ENCODE data around the gene GP1BA. TPM values are rescaled to one million over a fixed set of nuclear protein-coding genes. Genes with fewer than 3 reads are reported as not detected.

The GP1BA gene
- total and polyA plus RNA-seq, 10 of the 15 experiments (the other 5 are each of a cell fraction or from before 2014, with no cell fraction given): 0.04 to 0.67 (median 0.28) TPM; not detected in 1

DNA sequence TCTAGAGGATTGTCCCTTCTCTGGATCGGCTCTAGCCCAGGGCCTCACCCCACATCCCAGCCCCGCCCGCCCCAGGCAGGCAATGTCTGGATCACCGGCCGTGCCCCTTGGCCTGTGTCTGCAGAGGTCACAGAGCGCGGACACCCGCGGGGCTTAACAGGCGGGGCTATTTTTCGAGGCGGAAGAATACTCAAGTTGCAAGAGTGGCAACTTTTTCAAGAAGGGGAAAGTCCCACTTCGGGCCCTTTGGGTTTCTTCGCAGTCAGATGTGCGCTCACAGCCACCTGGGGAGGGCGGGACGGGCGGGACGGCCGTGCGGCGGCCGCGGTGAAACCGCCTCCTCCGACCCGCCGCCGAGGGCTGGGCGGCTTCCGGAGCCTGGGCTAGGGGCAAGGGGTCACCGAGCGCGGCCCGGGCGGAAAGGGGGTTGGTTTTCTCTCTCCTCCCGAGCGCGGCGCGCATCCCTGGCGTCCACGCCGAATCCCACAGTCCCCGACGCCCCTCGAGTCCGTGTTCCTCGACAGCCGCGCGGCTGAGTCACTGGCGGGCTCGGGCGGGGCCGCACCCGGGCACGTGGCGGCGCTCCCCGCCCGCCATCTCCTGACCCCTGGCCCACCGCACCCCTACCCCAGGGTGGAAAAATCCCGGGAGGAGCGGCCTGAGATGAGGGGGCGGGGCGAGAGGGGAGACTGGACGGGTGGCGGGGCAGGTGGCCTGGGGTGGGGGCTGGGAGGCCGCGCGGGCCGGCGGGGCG, 17.4 kb downstream of the GP1BA start (continued):
- TF ChIP-seq IKZF1 (conservative IDR thresholded peaks at IDR 0.05): peak; percentile 93
- TF ChIP-seq BHLHE40 (IDR thresholded peaks at IDR 0.05; ENCODE audit: borderline replicate concordance in 1 of 2, low read depth in 2 of 2, low read length in 1 of 2): peak; percentile 41 to 88; a peak in 3 of 4 replicates
- TF ChIP-seq, protein P1, sequence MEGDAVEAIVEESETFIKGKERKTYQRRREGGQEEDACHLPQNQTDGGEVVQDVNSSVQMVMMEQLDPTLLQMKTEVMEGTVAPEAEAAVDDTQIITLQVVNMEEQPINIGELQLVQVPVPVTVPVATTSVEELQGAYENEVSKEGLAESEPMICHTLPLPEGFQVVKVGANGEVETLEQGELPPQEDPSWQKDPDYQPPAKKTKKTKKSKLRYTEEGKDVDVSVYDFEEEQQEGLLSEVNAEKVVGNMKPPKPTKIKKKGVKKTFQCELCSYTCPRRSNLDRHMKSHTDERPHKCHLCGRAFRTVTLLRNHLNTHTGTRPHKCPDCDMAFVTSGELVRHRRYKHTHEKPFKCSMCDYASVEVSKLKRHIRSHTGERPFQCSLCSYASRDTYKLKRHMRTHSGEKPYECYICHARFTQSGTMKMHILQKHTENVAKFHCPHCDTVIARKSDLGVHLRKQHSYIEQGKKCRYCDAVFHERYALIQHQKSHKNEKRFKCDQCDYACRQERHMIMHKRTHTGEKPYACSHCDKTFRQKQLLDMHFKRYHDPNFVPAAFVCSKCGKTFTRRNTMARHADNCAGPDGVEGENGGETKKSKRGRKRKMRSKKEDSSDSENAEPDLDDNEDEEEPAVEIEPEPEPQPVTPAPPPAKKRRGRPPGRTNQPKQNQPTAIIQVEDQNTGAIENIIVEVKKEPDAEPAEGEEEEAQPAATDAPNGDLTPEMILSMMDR (IDR thresholded peaks at IDR 0.05 in 2 of 3, conservative IDR thresholded peaks at IDR 0.05 in 1 of 3; ENCODE audit: control insufficient read depth in 2 of 3, extremely low read depth in 1 of 3, insufficient read depth in 1 of 3, low read depth in 3 of 3, low read length in 3 of 3): no peak
- no peak for TF ChIP-seq HDAC6 (IDR thresholded peaks at IDR 0.05; ENCODE audit: unreplicated experiment)
- TF ChIP-seq ZNF384 (IDR thresholded peaks at IDR 0.05; ENCODE audit: borderline replicate concordance, low read depth, low read length): peak; percentile 72; the same call in 1 of the 2 replicates

DNA sequence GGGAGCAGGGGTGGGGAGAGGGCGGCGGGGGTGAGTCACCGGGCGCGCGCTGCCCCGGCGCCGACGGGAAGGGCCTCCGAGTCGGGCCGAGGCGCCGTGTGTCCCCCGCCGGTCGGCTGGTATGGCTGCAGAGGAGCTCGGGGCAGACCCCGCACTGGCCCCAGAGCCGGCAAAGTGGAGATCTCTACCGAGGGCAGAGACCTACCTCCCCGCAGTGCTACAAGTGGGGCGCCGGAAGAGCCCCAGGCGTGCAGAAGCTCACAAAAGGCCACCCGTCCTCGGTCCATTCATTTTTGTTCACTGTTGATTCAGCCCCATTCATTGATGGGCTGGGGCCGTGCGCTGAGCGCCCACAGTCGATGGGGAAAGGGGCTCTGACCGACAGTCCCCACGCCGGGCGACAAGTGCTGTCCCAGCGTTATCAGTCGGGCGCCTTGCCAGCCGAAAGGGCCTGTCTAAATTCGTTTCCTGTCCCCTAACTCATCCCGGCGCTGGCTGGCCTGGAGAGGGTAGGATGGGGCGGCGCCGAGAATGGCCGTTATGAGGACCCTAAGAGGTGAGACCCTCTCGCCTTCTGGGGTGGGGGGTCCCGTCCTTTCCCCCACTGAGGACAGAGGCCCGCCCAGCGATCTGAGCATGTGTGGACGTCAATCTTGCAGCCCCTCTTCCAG, 18.1 kb downstream of the GP1BA start:
- peak overlapping the region; percentile 72 for H2AFZ ChIP-seq (ENCODE audit: control insufficient read depth, low read depth, low read length)
- TF ChIP-seq, protein P2, sequence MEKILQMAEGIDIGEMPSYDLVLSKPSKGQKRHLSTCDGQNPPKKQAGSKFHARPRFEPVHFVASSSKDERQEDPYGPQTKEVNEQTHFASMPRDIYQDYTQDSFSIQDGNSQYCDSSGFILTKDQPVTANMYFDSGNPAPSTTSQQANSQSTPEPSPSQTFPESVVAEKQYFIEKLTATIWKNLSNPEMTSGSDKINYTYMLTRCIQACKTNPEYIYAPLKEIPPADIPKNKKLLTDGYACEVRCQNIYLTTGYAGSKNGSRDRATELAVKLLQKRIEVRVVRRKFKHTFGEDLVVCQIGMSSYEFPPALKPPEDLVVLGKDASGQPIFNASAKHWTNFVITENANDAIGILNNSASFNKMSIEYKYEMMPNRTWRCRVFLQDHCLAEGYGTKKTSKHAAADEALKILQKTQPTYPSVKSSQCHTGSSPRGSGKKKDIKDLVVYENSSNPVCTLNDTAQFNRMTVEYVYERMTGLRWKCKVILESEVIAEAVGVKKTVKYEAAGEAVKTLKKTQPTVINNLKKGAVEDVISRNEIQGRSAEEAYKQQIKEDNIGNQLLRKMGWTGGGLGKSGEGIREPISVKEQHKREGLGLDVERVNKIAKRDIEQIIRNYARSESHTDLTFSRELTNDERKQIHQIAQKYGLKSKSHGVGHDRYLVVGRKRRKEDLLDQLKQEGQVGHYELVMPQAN (conservative IDR thresholded peaks at IDR 0.05): peak; percentile 25; the same call in 1 of the 2 replicates
- TF ChIP-seq BACH1 (IDR thresholded peaks at IDR 0.05; ENCODE audit: borderline replicate concordance) (peak; percentile 37; the same call in 1 of the 2 replicates), MYB (IDR thresholded peaks at IDR 0.05; ENCODE audit: borderline replicate concordance, low read depth, low read length) (no peak), BRCA1 (IDR thresholded peaks at IDR 0.05; ENCODE audit: low read depth, low read length) (no peak), WRNIP1 (IDR thresholded peaks at IDR 0.05; ENCODE audit: borderline replicate concordance, low read depth, low read length) (no peak)
- TF ChIP-seq, protein P3, sequence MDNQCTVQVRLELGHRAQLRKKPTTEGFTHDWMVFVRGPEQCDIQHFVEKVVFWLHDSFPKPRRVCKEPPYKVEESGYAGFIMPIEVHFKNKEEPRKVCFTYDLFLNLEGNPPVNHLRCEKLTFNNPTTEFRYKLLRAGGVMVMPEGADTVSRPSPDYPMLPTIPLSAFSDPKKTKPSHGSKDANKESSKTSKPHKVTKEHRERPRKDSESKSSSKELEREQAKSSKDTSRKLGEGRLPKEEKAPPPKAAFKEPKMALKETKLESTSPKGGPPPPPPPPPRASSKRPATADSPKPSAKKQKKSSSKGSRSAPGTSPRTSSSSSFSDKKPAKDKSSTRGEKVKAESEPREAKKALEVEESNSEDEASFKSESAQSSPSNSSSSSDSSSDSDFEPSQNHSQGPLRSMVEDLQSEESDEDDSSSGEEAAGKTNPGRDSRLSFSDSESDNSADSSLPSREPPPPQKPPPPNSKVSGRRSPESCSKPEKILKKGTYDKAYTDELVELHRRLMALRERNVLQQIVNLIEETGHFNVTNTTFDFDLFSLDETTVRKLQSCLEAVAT (IDR thresholded peaks at IDR 0.05): 0 out of 2 replicates have a peak, but pooled peaks have one; percentile 22

More for the DNA sequence above, 18.1 kb downstream of the GP1BA start:
- intact Hi-C loops (cut with micrococcal nuclease; ENCODE audit: unreplicated experiment): no loop called here
- DNase-seq (ENCODE audit: low read depth, low spot score) (no peak), ATAC-seq (peak; percentile 19), FAIRE-seq (no peak)
- under 1% methylated on average over 42 of the region's 52 CpGs for WGBS (ENCODE audit: insufficient coverage, insufficient replicate concordance, low lambda C conversion rate, missing lambda C conversion rate)
- Histone ChIP-seq H3K36me3 (ENCODE audit: control insufficient read depth in 2 of 2, insufficient read depth in 2 of 2, low read length in 1 of 2) (peaks cover 10 to 12% of the 10 kb centered on the region in 2 experiments), H3K9ac (ENCODE audit: control insufficient read depth, insufficient read depth, low read length) (peak overlapping the region; percentile 97), H3K79me2 (ENCODE audit: control insufficient read depth, insufficient read depth, low read length) (peaks cover 46% of the 10 kb centered on the region), H3K27ac (ENCODE audit: control insufficient read depth, insufficient read depth) (peak overlapping the region; percentile 85), H3K9me3 (replicated peaks; ENCODE audit: control insufficient read depth, insufficient read depth, low read length) (no peaks in the 10 kb centered on the region), H3K27me3 (replicated peaks in 1 of 2; ENCODE audit: control insufficient read depth in 2 of 2, insufficient read depth in 2 of 2, low read length in 1 of 2) (no peaks in the 10 kb centered on the region), H3K4me1 (ENCODE audit: control insufficient read depth, insufficient read depth, low read length) (peaks cover 20% of the 10 kb centered on the region), H3K4me3 (peak overlapping the region; percentile 72), H3K4me2 (ENCODE audit: control insufficient read depth, insufficient read depth) (peak overlapping the region; percentile 93), H4K20me1 (ENCODE audit: control insufficient read depth, insufficient read depth) (peaks cover 5% of the 10 kb centered on the region; the same call in 1 of the 2 replicates)
- RAD21 ChIA-PET (ENCODE audit: unreplicated experiment): interaction anchor here (2.0 to 9.8 kb wide), 2 partner anchors 10 to 15 kb away, joined by 7 to 73 read pairs; partner anchors contain the start of genes RNF167, SLC25A11 and SPAG7
- SMC1A ChIA-PET (ENCODE audit: uncharacterized antibody, unreplicated experiment): interaction anchor here (3.2 kb wide), 1 partner anchor 16 kb away, joined by 24 read pairs; the partner anchor contains the start of gene SPAG7
- CTCF ChIA-PET: interaction anchor here (1.6 to 3.4 kb wide), 5 partner anchors 11 to 112 kb away, joined by 4 to 23 read pairs (median 8); partner anchors contain the start of genes RNF167, SLC25A11 and SPAG7
- POLR2A ChIA-PET: interaction anchor here (1.0 to 17.5 kb wide), 4 partner anchors 10 to 15 kb away, joined by 3 to 272 read pairs (median 6); partner anchors contain the start of genes RNF167, SLC25A11 and SPAG7
- in situ Hi-C loops (cut with MboI): no loop called here
- BruUV-seq (replicated peaks): TSS peak; percentile 60
